ENCODE measurements around the gene SCNN1B.
"Not testable (repeated sequence)": the region's sequence is repeated elsewhere in the genome, so short reads cannot be mapped to it uniquely, and the experiment has no call there.

The SCNN1B gene

DNA sequence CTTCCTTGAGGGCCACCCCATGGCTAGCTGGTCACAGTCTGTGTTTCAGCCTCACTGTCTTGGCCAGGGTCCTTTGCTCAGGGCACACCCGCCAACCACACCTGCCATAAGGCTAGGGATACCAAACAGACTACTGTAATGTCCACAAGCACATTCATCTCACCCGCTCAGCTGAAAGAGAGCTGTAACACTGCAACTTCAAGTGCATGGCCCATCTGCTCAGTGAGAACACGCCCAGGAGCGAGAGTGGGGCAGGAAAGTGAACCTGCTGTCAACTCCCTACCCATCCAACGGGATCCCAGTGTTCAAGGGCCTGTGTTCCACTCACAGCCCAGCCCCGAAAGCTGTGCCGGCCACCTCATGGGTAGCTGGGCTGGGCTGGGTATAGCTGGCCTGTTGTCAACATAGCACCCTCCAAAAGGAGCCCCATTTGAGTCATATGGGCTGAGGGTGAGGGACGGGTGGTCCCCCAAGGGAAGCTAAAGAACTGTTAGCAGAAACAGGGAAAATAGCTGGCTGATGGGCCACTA, 55.7 kb downstream of the SCNN1B start:
- no peak for DNase-seq

DNA sequence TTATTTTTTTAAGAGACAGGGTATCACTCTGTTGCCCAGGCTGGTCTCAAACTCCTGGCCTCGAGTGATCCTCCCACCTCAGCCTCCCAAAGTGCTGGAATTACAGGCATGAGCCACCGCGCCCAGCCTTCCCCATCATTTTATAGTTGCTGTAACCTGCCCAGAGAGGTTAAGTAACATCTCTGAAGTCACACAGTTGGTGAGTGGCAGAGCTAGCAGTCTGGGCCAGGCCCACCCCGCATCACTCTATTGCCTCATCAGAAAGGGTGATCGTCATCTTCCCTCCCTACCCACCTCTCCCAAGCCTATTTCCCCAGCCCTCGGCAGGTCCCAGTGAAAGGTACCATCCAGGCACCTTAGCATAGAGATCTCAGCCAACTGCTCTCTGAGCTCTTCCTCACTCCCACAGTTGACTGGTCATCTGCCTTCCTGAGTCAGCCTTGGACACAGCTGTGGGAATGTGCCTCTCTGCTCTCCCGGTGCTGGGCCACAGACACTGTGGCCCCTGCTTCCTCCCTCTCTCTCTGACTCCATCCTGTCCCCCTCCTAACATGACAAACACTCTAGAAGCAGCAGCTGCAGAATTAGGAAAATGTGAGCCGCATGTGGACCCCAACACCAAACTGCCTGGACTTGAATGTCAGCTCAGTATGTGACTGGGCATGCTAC, 57.1 kb downstream of the SCNN1B start:
- DNase-seq = no peak

DNA sequence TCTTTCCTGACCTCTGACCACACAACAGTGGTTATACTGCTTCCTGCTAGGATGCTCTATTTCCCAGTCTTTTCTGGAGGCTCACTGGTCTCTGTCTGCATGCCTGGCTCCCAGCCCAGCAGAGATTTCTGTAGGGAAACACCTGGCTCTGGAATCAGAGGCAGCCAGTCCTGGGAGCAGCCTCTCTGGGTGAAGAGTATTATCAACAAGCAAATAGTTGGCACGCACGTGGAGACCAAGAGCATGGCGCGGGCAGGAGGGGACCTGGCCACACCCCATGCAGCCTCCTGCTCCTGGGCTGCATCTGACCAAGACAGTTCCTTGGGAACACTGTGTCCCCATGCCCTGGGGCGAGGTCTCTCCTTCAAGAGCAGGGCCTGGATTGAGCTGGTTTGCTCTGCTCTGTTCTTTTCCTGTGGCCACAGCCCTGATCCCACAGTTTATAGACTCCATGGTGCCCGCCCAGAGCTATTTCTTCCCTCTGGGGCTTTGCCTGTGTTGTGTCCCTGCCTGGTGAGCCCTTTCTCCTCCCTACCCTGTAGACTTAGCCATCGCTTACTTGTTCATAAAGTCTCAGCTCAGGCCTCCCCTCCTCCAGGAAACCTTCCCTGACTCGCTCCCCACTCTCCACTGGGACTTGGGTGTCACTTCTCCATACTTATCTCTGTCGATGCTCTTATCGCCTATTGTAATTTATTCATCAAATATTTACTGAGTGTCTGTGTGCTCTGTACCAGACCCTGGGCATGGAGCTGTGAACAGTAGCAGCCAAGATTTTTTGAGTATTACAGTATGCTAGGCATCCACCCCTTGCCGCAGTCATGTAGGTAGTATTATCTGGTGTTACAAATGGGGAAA, 60.6 kb downstream of the SCNN1B start:
- no peak for DNase-seq

DNA sequence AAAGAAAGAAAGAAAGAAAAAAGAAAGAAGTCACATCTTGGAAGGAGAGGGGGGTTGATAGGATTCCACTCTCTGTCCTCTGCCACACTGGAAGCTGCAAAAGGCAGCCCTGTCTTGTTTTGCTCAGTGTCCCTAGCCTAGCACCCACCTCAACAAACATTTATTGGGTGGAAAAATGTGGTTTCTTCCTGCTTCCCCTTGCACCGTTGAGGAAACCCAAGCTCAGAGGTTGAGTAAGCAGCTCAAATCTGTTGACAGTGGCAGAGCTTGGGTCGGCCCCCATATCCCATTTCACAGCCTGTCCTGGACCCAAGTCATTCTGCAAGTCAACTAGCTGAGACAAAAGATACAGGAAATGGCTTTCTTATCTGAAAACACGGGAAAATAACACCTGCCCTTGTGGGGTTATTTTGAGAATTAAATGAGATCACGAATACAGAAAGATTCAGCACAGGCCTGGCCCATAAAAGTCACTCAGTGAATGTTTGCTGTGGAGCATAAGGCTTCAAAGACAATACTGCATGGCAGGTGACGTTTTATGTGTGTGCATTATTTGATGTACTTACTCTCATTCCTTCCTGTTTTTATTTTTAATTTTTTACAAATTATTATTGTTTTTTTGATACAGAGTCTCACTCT, 63.6 kb downstream of the SCNN1B start:
- DNase-seq = peak; percentile 63

DNA sequence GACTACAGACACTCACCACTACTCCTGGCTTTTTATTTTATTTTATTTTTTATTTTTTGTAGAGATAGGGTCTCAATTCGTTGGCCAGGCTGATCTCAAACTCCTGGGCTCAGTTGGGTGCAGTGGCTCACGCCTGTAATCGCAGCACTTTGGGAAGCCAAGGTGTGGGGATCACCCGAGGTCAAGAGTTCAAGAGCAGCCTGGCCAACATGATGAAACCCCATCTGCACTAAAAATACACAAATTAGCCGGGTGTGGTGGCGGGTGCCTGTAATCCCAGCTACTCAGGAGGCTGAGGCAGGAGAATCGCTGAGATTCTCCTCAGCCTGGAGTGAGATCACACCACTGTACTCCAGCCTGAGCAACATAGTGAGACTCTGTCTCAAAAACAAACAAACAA, 64.2 kb downstream of the SCNN1B start:
- DNase-seq = not testable (repeated sequence)

DNA sequence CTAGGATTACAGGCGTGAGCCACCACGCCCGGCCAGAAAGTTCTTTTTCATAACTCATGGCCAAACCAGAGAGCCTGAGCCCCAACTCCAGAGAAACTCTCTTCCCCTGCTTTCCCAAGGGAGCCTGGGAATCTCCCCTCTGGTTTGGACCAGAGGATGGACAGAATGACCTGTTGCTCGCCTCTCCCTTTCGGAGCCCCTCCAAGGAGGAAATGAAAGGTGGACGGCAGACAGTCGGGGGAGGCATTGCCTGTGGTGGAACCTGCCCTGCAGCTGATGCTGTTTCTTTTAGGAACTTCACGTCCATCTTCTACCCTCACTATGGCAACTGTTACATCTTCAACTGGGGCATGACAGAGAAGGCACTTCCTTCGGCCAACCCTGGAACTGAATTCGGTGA, 65.5 kb downstream of the SCNN1B start:
- no peak for DNase-seq

DNA sequence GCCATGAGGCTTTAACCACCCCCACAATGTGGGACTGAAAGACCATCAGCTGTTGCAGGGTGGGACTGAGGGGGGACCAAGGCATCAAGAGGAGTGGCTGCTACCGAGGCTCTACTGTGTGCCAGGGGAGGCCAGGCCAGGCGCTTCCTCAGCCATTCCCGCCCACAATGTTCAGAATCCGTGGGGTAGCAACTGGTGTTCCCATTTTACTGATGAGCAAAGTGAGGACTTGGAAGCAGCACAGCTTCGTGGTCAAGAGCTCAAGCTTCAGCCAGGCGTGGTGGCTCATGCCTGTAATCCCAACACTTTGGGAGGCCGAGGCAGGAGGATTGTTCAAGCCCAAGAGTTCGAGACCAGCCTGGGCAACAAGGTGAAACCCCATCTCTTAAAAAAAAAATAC, 65.9 kb downstream of the SCNN1B start:
- no peak for DNase-seq

DNA sequence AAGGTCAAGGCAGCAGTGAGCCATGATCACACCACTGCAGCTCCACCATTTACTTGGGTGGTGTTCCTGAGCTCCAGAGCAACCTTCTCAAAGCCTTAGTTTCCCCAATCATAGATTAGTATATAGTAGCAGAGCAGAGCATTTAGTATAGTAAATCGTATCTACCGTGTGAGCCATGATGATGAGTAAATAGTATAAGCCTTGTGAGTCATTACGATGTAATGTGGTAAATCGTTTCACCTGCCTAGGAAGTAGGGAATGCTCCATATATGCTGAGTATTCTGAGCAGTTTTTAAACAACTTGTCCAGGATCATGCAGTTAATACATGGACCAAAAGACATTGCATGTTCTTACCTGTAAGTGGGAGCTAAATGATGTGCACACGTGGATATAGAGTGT, 66.4 kb downstream of the SCNN1B start:
- DNase-seq = no peak

DNA sequence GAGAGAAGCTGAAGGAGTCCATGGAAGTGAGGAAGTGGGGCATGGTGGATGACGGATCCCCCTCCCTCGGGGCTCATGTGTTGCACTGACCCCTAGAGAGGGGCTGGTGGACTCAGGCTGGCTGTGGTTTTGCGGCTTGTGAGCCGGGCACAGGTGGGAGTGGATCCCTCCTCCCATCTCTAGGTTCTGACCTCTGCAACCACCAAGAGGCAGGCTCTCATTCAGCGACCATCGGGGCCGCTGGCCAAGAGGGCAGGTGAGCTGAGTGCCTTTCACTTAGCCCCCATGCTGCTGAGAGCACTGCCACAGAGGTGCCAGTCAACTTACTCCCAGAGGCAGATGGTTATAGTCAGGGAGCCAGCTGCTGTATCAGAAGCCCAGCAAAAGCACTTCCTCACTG, 67.3 kb downstream of the SCNN1B start:
- DNase-seq = no peak

DNA sequence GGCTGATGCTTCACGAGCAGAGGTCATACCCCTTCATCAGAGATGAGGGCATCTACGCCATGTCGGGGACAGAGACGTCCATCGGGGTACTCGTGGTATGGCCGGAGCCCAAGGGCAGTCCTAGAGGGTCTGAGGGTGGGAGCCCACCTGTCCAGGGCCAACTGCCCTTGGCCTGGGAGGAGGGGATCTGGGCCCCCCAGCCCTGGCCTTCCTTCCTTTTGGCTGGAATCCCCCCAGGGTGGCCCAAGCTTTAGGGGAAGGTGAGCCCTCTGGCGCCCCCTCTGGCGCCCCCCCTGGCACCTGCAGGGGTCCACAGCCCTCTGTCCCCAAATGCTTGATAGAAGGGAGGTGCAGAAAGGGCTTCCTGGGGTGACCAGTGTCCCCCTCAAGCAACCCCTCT, 69.3 kb downstream of the SCNN1B start:
- no peak for DNase-seq

DNA sequence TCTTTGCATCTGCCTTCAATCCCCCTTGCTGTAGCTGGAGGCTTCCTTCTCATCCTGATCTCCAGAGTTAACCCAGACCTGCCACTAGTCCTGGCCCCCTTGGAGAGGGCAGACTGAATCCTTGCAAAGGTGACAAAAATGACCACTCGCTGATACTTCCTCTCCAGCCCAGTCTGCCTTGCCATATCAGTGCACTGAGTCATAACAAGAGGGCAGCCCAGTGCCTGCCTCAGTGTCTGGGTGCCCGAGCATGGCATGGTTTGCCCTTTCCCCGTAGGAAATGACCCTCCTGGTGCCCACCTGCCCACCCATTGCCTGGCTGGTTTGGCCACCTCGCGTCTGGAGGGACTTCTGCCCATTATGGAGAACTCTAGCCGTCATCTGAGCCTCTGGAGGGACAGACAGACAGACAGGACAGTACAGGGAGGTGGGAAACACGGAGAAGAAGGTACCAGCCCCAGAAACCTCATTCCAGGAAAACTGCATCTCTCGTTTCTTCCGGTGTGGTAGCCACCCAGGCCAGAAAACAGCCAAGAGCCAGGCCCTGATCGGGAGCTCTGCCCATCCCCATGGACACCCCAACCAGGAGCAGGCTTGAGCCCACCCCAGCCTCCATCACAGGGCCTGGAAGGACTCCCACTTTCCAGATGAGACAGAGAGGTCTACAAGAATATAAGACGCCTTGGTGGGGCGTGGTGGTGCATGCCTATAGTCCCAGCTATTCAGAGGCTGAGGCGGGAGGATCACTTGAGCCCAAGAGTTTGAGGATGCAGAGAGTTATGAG, 71.5 kb downstream of the SCNN1B start:
- DNase-seq = no peak

DNA sequence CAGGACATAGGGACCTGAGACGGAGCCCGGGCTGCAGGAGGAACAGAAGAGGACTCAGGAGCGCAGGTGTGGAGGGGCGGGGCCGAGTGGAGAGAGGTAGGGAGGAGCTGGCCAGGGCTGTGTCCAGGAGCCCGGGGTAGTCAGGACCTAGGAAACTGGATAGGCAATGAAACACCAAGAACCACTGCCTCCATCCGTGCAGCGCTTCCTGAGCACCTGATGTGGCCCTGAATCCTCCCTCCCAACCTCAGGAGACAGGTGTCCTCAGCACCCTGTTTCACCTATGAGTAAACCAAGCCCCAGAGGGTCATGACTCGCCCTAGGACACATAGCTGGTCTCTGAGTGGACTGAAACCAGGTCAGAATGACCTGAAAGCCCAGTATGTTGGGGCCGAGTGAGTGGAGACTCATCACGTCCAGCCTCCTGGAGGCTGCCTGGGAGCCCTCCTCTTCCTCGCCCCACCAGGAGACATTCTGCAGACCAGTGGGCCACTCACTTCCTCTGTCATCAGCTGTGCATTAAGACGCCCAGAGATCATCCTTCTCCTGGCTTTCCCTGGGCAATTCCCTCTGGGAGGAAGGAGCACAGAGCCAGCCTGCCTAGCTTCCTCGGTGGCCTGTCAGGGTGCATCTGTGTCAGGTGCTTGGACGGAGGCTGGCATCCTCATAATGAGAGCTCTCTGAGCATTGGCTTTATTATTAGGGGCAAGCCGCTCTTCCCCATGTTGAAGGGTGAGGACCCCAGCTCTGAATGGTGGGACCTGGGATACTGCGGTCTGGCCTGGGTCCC, 72.8 kb downstream of the SCNN1B start:
- DNase-seq = no peak

DNA sequence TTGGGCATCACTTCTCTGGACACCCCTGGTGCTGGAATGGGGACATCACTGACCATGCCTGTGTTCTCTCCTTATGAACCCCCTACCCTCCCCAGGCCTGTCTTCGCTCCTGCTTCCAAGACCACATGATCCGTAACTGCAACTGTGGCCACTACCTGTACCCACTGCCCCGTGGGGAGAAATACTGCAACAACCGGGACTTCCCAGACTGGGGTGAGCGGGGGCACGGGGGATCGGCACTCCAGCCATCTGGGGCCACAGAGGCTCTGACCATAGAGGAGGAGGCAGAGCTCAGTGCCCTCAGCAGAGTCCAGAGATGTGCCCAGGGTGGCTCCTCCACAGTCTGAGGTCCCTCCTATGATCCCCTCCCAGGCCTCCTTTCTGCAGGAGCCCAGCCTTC, 73.5 kb downstream of the SCNN1B start:
- DNase-seq = no peak

DNA sequence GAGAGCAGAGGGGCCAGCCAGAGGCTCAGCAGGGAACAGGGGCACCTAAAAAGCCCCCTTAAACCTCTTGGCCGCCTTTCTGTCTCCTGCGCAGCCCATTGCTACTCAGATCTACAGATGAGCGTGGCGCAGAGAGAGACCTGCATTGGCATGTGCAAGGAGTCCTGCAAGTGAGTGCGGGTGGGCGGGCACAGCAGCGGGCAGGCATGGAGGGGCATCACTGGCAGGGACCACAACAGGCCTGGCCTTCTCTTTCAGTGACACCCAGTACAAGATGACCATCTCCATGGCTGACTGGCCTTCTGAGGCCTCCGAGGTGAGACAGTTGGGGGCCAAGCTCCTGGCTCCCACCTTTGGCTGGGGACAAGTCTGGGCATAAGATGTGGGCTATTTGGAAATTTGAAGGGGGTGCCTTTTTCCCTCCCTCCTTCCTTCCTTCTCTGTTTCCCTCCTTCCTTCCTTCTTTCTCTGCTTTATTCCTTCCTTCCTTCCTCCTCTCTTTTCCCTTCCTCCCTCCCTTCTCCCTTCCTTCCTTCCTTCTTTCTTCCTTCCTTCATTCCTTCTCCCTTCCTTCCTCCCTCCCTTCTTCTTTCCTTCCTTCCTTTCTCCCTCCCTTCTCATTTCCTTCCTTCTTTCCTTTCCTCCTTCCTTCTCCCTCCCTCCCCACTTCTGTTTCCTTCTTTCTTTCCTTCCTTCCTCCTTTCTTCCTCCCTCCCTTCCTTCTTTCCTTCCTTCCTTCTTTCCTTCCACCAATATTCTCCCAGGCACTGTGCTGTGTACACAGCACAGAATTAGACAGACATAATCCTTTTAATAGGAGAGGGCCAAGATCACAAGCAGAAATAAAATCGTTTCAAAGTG, 75.2 kb downstream of the SCNN1B start:
- DNase-seq = no peak

DNA sequence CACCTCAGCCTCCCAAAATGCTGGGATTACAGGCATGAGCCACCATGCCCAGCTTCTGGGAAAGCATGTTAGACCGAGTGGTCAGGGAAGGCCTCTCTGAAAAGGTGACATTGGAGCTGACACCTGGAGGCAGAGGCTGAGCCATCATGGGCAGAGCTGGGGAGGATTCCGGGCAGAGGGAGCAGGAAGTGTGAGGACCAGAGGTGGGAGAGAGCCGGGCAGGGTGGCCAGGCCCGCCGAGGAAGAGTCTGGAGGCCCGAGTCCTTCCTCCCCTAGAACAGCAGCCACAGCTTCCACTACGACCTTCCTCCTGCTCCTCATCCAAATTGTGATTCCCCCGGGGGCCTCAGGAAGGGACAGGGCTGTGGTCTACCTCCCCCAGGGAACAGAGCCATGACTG, 76.2 kb downstream of the SCNN1B start:
- DNase-seq = no peak

DNA sequence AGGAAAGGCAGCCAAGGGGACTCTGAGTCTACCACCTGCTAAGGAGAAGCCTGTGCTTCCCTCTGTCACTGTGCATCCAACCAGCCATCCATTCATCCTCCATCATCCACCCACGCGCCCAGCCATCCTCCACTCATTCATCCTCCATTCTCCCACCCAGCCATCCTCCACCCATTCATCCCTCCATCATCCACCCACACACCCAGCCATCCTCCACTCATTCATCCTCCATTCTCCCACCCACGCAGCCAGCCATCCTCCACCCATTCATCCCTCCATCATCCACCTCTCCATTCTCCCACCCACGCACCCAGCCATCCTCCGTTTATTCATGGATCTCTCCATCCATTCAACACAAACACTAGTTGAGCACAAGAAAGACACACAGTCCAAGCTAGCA, 76.8 kb downstream of the SCNN1B start:
- DNase-seq = no peak

DNA sequence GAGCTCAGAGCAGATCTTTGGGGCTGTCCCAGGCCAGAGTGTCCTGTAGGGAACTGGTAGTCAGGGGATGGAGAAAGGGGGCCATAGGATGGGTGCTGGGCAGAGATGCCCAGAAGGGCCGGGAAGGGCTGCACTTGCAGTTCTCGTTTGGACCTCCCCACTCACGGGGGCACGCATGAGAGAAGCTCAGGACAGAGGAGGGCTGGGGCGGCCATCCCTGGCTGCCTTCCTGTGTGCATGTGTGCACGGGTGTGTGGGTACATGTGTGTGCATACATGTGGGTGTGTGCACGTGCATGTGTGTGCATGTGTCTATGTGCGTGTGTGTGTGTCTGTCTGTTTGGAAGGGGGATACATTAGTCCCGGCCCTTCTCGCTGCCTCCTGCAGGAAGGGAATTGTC, 77.6 kb downstream of the SCNN1B start:
- DNase-seq = no peak

DNA sequence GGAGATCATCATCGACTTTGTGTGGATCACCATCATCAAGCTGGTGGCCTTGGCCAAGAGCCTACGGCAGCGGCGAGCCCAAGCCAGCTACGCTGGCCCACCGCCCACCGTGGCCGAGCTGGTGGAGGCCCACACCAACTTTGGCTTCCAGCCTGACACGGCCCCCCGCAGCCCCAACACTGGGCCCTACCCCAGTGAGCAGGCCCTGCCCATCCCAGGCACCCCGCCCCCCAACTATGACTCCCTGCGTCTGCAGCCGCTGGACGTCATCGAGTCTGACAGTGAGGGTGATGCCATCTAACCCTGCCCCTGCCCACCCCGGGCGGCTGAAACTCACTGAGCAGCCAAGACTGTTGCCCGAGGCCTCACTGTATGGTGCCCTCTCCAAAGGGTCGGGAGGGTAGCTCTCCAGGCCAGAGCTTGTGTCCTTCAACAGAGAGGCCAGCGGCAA, 78.4 kb downstream of the SCNN1B start:
- no peak for DNase-seq

DNA sequence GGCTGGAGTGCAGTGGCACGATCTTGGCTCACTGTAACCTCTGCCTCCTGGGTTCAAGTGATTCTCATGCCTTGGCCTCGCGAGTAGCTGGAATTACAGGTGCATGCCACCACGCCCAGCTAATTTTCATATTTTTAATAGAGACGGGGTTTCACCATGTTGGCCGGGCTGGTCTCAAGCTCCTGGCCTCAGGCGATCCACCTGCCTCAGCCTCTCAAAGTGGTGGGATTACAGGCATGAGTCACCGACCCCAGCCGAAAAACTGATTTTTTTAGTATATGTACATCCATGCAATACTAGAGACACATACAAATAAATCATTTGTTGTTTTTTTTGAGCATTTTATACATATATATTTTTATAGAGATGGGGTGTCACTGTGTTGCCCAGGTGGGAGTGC, 79.6 kb downstream of the SCNN1B start:
- not testable (repeated sequence) for DNase-seq

DNA sequence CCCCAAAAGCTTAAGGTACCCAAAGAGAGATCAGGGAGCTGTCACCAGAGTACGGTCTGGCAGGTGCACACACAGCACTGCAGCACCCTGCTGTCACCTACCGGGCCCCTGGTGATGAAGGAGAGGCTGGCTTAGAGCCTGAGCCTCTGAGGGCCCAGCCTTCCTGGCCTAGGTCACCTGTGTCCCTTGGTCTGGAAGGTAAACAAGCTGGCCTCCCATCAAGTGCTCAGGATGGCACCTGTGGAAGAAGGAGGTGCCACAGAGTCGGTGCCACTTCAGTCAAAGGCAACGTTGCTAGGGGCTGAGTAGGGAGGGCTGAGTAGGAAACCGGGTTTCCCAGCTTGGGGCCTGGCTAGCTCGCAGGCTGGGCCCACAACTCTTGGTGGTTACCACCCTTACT, 80.2 kb downstream of the SCNN1B start:
- no peak for DNase-seq

DNA sequence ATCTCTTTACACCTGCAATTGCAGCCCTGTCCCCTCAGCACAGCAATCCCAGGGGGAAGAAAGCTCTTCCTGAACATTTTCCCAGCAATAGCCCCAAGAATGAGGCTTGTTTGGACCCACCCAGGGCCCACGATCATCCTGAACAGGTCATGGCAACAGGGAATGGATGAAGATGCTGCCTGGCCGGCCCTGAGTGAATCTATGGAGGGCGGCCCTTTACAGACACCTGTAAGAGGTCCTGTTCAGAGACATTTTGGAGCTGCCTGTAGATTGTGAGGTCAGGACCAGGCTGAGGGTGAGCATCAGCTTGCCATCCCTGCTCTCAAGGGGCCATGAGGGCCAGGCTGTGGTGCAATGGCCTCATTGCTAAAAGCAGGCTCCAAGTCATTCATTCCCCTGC, 81.8 kb downstream of the SCNN1B start:
- DNase-seq = no peak
